Measurements from ENCODE around the gene FUOM.

DNA sequence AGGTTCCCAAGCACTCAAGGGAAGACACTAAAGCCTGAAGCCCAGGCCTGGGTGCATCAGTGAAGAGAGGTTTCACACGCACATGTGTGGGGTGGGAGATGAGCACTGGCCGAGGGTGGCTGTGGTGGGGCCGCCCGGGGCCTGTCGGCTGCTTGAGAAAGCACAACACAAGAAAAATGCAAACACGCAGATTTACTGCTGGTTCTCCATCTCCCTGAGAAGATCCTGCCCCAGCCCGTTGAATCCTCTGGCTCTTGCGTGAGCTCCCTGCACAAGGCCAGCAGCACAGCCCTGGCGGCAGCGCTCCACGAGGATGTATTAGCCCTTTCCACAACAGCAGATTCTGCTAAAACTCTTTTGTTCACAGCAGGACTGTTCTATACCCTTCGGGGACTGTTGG is 42.9 kb downstream of the FUOM start:
- TF ChIP-seq, protein P1, sequence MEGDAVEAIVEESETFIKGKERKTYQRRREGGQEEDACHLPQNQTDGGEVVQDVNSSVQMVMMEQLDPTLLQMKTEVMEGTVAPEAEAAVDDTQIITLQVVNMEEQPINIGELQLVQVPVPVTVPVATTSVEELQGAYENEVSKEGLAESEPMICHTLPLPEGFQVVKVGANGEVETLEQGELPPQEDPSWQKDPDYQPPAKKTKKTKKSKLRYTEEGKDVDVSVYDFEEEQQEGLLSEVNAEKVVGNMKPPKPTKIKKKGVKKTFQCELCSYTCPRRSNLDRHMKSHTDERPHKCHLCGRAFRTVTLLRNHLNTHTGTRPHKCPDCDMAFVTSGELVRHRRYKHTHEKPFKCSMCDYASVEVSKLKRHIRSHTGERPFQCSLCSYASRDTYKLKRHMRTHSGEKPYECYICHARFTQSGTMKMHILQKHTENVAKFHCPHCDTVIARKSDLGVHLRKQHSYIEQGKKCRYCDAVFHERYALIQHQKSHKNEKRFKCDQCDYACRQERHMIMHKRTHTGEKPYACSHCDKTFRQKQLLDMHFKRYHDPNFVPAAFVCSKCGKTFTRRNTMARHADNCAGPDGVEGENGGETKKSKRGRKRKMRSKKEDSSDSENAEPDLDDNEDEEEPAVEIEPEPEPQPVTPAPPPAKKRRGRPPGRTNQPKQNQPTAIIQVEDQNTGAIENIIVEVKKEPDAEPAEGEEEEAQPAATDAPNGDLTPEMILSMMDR (IDR thresholded peaks at IDR 0.05): no peak
- no peak for TF ChIP-seq POLR2AphosphoS5 (IDR thresholded peaks at IDR 0.05)
